NB4 (cell line): ENCODE data around the gene S100A3.

Experiments
- CTCF ChIP-seq: IDR thresholded peaks from one replicate; pipeline ENCODE4 v1.5.1; 2012; ENCODE audit warnings: low read depth, low read length
- POLR2A ChIP-seq: IDR thresholded peaks from 2 replicates; pipeline ENCODE4 v1.6.1; 2011; ENCODE audit warnings: mild to moderate bottlenecking; ENCODE audit not compliant: insufficient read length; ENCODE audit errors: extremely low read depth

- TF ChIP-seq CTCF (no peak), POLR2A (no peak)
Observed at GRCh38 chr1:153505576-153505975, 43.5 kb downstream of the S100A3 start.
